K562 (cell line): Measurements from ENCODE around the gene DPH2. TPM values are rescaled to one million over a fixed set of nuclear protein-coding genes. Genes with fewer than 3 reads are reported as not detected.
A peak's percentile ranks its signal among the peaks of the same experiment; 100 is the strongest.

Experiments used
- ATAC-seq: fragments of 200-7000 bp; cut with Tn5 transposase; 3 replicates; pipeline ENCODE4 v1.9.1; 2020; ENCODE audit warnings: moderate library complexity
- BruUV-seq: library from RNA; stranded (reverse); fragments of 400-500 nt; replicated peaks from 2 replicates; lab custom pipeline; 2021; lab: Mats Ljungman, UMichigan
- CTCF ChIA-PET: fragments of 300-600 bp; formaldehyde crosslinking; extraction: SDS; loops from one replicate; lab custom pipeline; 2021; ENCODE audit warnings: low intra/inter-chr PET ratio; lab: Yijun Ruan, JAX
- POLR2A ChIA-PET: fragments of 300-600, 350-650 bp; sonication (Branson Sonifier 250); formaldehyde crosslinking; extraction: SDS; loops from one replicate; lab custom pipeline; 2021; ENCODE audit warnings: antibody characterized with exemption, inconsistent platforms; lab: Yijun Ruan, JAX
- DNase-seq, 4 experiments: peaks; one replicate each; pipeline versions ENCODE4 v3.0.0 to v3.0.0-alpha.2; 2011 to 2018; ENCODE audit warnings: low spot score in 3 of 4, mixed read lengths in 3 of 4; ENCODE audit errors: extremely low read depth in 1 of 4
- FAIRE-seq: peaks from 2 replicates; lab custom pipeline; 2011; peaks lifted over from hg19 to GRCh38; lab: Jason Lieb, UNC
- H2AFZ ChIP-seq: 2 replicates; pipeline ENCODE4 v1.6.0; 2011; ENCODE audit warnings: low read depth, low read length, control low read depth, inconsistent platforms
- H3K27ac ChIP-seq: fragments of 200-600 bp; 3 replicates; pipeline ENCODE4 v1.8.0; 2011; ENCODE audit warnings: low read depth, mild to moderate bottlenecking, control low read depth, inconsistent platforms, low read length, moderate library complexity, mixed read lengths; ENCODE audit errors: extremely low read depth
- H3K27me3 ChIP-seq, 2 experiments: fragments of 300-600 bp in 1 of 2; 2 replicates in 1 of 2; 3 replicates in 1 of 2; pipeline versions ENCODE4 v1.6.0 to v1.8.0; 2011; ENCODE audit warnings: inconsistent platforms in 2 of 2, low read length in 2 of 2, mild to moderate bottlenecking in 1 of 2, mixed read lengths in 1 of 2, moderate library complexity in 1 of 2; ENCODE audit not compliant: control insufficient read depth in 2 of 2, insufficient read depth in 2 of 2
- H3K36me3 ChIP-seq: fragments of 300-600 bp; 3 replicates; pipeline ENCODE4 v1.8.0; 2011; ENCODE audit warnings: mild to moderate bottlenecking, low read length, inconsistent platforms; ENCODE audit not compliant: control insufficient read depth, insufficient read depth
- H3K4me1 ChIP-seq, 2 experiments: fragments of 200-600 bp in 1 of 2; replicated peaks in 1 of 2; 2 replicates in 1 of 2; 3 replicates in 1 of 2; pipeline versions ENCODE4 v1.5.1 to v1.8.0; 2011; ENCODE audit warnings: inconsistent platforms in 2 of 2, low read length in 2 of 2, mild to moderate bottlenecking in 1 of 2, mixed read lengths in 1 of 2, moderate library complexity in 1 of 2; ENCODE audit not compliant: control insufficient read depth in 2 of 2, insufficient read depth in 2 of 2
- H3K4me2 ChIP-seq: 2 replicates; pipeline ENCODE4 v1.6.1; 2011; ENCODE audit warnings: low read length, control low read depth, inconsistent platforms, mixed read lengths; ENCODE audit not compliant: insufficient read depth
- H3K4me3 ChIP-seq: fragments of 200-600 bp; sonication (generic), shearing (Covaris generic); 2 replicates; pipeline ENCODE4 v1.5.1; 2016; ENCODE audit warnings: control low read depth, inconsistent platforms
- H3K79me2 ChIP-seq: fragments of 200-600 bp; 3 replicates; pipeline ENCODE4 v1.8.0; 2011; ENCODE audit warnings: low read length, inconsistent platforms; ENCODE audit not compliant: control insufficient read depth, insufficient read depth
- H3K9ac ChIP-seq, 2 experiments: 2 replicates each; pipeline versions ENCODE4 v1.6.0 to v1.6.1; 2011; ENCODE audit warnings: low read depth in 2 of 2, low read length in 2 of 2, control low read depth in 1 of 2, inconsistent platforms in 1 of 2, mild to moderate bottlenecking in 1 of 2, mixed read lengths in 1 of 2; ENCODE audit not compliant: insufficient read depth in 1 of 2
- H3K9me1 ChIP-seq: one replicate; pipeline ENCODE4 v1.6.0; 2011; ENCODE audit warnings: inconsistent platforms, mild to moderate bottlenecking, low read length, moderate library complexity; ENCODE audit not compliant: control insufficient read depth, insufficient read depth
- H3K9me3 ChIP-seq: replicated peaks from 2 replicates; pipeline ENCODE4 v1.5.1; 2011; ENCODE audit warnings: low read depth, low read length, inconsistent platforms; ENCODE audit not compliant: control insufficient read depth, insufficient read depth
- H4K20me1 ChIP-seq: replicated peaks from 2 replicates; pipeline ENCODE4 v1.6.1; 2011; ENCODE audit warnings: low read length, inconsistent platforms, mixed read lengths; ENCODE audit not compliant: control insufficient read depth, insufficient read depth
- ESRRB ChIP-seq: fragments of 250-450 bp; sonication (Bioruptor Pico); IDR thresholded peaks from 2 replicates; pipeline ENCODE4 v1.5.0; 2020; ENCODE audit warnings: mild to moderate bottlenecking, moderate library complexity, borderline replicate concordance
- FOXK2 ChIP-seq, 2 experiments: fragments of 450-650 bp; IDR thresholded peaks in 1 of 2; conservative IDR thresholded peaks in 1 of 2; 2 replicates each; pipeline ENCODE4 v1.6.1; 2016; ENCODE audit warnings: low read depth in 2 of 2, mild to moderate bottlenecking in 1 of 2
- POLR2G ChIP-seq: fragments of 200-400 bp; formaldehyde crosslinking; IDR thresholded peaks from 2 replicates; pipeline ENCODE4 v1.6.1; 2017; ENCODE audit warnings: low read depth, mild to moderate bottlenecking, antibody characterized with exemption, low read length, moderate library complexity
- ZNF778 ChIP-seq: fragments of 450-650 bp; formaldehyde crosslinking; IDR thresholded peaks from 2 replicates; pipeline ENCODE4 v1.4.0; 2020; ENCODE audit warnings: mild to moderate bottlenecking, moderate library complexity
- WGBS: fragments of 100-300 bp; shearing (Covaris generic); methylation state at CpG from one replicate; pipeline ENCODE4 v1.1.6; 2016; ENCODE audit warnings: low coverage, mixed read lengths; ENCODE audit not compliant: insufficient coverage; ENCODE audit errors: missing lambda C conversion rate; 5-methylcytosine and 5-hydroxymethylcytosine counted together
- in situ Hi-C: fragments of 300-500 bp; cut with MboI; formaldehyde crosslinking; loops from 4 replicates; pipeline ENCODE4 v1.15.0; 2018; ENCODE audit warnings: inconsistent platforms, mixed read lengths
- intact Hi-C: fragments of 100-400 bp; cut with micrococcal nuclease; formaldehyde crosslinking; loops from 2 replicates; pipeline ENCODE4 v1.14.2; 2022
- polyA plus RNA-seq, 8 experiments: library from polyadenylated mRNA; depleted of rRNA in 4 of 8; stranded (reverse) in 5 of 8; unstranded in 3 of 8; fragments of >200 nt; fragmentation: Nextera tagmentation in 2 of 8; fragmentation: Illumina TruSeq in 1 of 8; extraction: Ambion mirVana in 2 of 8; extraction: Trizol in 1 of 8; gene quantifications; 2 replicates each; pipeline versions ENCODE4 v1.2.1 to v1.2.3, GENCODE V29; 2011 to 2014; ENCODE audit warnings: inconsistent platforms in 1 of 8, missing spikeins in 1 of 8
- total RNA-seq, 7 experiments: library from RNA; depleted of rRNA in 6 of 7; stranded (reverse); fragments of >200 nt in 6 of 7; fragmentation: Illumina TruSeq in 2 of 7; extraction: Trizol in 2 of 7; gene quantifications; 2 replicates each; pipeline versions ENCODE4 v1.2.1 to v1.2.3, GENCODE V29; 2011 to 2021; ENCODE audit warnings: low replicate concordance in 1 of 7
- TF ChIP-seq, protein P1 (sequence below): fragments of 450-650 bp; formaldehyde crosslinking; IDR thresholded peaks from 2 replicates; pipeline ENCODE4 v1.4.0; 2020; ENCODE audit warnings: mild to moderate bottlenecking, moderate library complexity

The DPH2 gene
- total and polyA plus RNA-seq, 9 of the 15 experiments (the other 6 are each of a cell fraction or from before 2014, with no cell fraction given), result 17.9 to 94.1 (median 68.1) TPM

- no peak for FAIRE-seq
- Histone ChIP-seq H3K79me2 (no peaks in the 10 kb centered on the region), H3K27ac (no peak overlapping the region), H3K9ac (peak overlapping the region in 1 of 2 experiments; percentile 49; a peak in 1 of 4 replicates), H3K27me3 (no peaks in the 10 kb centered on the region), H3K4me1 (peaks cover 12 to 29% of the 10 kb centered on the region in 2 experiments; a peak in 4 of 5 replicates), H3K4me2 (no peak overlapping the region), H2AFZ (no peak overlapping the region), H3K36me3 (no peaks in the 10 kb centered on the region; the same call in 1 of the 3 replicates), H3K4me3 (no peak overlapping the region), H3K9me1 (peaks cover 5% of the 10 kb centered on the region), H4K20me1 (0 out of 2 replicates have a peak, but pooled peaks cover 3% of the 10 kb centered on the region), H3K9me3 (no peaks in the 10 kb centered on the region)
- TF ChIP-seq FOXK2 (conservative IDR thresholded peaks at IDR 0.05 in 1 of 2, IDR thresholded peaks at IDR 0.05 in 1 of 2; ENCODE audit: low read depth in 2 of 2), result no peak
- peak; percentile 42 for TF ChIP-seq POLR2G
- TF ChIP-seq, protein P1, sequence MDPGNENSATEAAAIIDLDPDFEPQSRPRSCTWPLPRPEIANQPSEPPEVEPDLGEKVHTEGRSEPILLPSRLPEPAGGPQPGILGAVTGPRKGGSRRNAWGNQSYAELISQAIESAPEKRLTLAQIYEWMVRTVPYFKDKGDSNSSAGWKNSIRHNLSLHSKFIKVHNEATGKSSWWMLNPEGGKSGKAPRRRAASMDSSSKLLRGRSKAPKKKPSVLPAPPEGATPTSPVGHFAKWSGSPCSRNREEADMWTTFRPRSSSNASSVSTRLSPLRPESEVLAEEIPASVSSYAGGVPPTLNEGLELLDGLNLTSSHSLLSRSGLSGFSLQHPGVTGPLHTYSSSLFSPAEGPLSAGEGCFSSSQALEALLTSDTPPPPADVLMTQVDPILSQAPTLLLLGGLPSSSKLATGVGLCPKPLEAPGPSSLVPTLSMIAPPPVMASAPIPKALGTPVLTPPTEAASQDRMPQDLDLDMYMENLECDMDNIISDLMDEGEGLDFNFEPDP, result no peak
- TF ChIP-seq ESRRB (CRISPR knock-in tag), result no peak
- no peak for TF ChIP-seq ZNF778
- BruUV-seq, result no TSS peak
- in situ Hi-C loops, result loop anchor here (5.0 to 10.0 kb wide), 2 partner anchors 160 to 697 kb away; no protein-coding TSS in a partner anchor
- CTCF ChIA-PET, result interaction anchor here (0.7 to 4.7 kb wide), 2 partner anchors 47 to 168 kb away, joined by 3 to 79 read pairs; partner anchors contain the start of gene B4GALT2
- WGBS, result 45% methylated on average over 12 of the region's 13 CpGs
- intact Hi-C loops, result loop anchor here (5.0 kb wide), 2 partner anchors 85 to 115 kb away; no protein-coding TSS in a partner anchor
- DNase-seq, result no peak
- POLR2A ChIA-PET, result interaction anchor here (0.9 to 1.4 kb wide), 4 partner anchors 8 to 121 kb away, joined by 4 to 9 read pairs (median 4); no protein-coding TSS in a partner anchor
- no peak for ATAC-seq
These were observed 37.8 kb upstream of the DPH2 start for GRCh38 chr1:43931711-43932660.
